Esophagus muscularis mucosa (tissue), 4 donors: Measurements from ENCODE around the gene SSPN. TPM values are rescaled to one million over a fixed set of nuclear protein-coding genes. Genes with fewer than 3 reads are reported as not detected.

Source experiments
- DNase-seq: peaks from one replicate; pipeline ENCODE4 v3.0.0-alpha.2; 2017; ENCODE audit errors: extremely low spot score
- H3K27ac ChIP-seq, 4 donors: fragments of 200-600 bp; sonication (generic); replicated peaks in 1 of 4; 1 replicate in 3 of 4; 2 replicates in 1 of 4; pipeline ENCODE4 v1.5.1; 2016 to 2019; ENCODE audit warnings: mild to moderate bottlenecking in 1 of 4
- H3K27me3 ChIP-seq, 4 donors: fragments of 200-600 bp; sonication (generic); one replicate each; pipeline versions ENCODE4 v1.5.1 to v1.6.0; 2016 to 2019
- H3K36me3 ChIP-seq, 4 donors: fragments of 200-600 bp; sonication (generic); one replicate each; pipeline ENCODE4 v1.5.1; 2016 to 2019
- H3K4me1 ChIP-seq, 4 donors: fragments of 200-600 bp; sonication (generic); one replicate each; pipeline ENCODE4 v1.5.1; 2016 to 2019
- H3K4me3 ChIP-seq, 4 donors: fragments of 200-600 bp; sonication (generic); 1 replicate in 2 of 4; 2 replicates in 2 of 4; pipeline ENCODE4 v1.5.1; 2016 to 2019; ENCODE audit warnings: mild to moderate bottlenecking in 4 of 4, moderate library complexity in 1 of 4
- H3K9me3 ChIP-seq, 4 donors: fragments of 200-600 bp; sonication (generic); 1 replicate in 3 of 4; 2 replicates in 1 of 4; pipeline ENCODE4 v1.5.1; 2016 to 2019
- EP300 ChIP-seq: sonication (generic); formaldehyde crosslinking; IDR thresholded peaks from one replicate; pipeline ENCODE4 v1.6.1; 2017; ENCODE audit warnings: antibody characterized with exemption
- POLR2A ChIP-seq: fragments of 450-650 bp; IDR thresholded peaks from one replicate; pipeline ENCODE4 v1.6.1; 2017; ENCODE audit warnings: antibody characterized with exemption, moderate library complexity, mild to moderate bottlenecking, low read depth
- POLR2AphosphoS5 ChIP-seq, 2 donors: sonication (generic); formaldehyde crosslinking; IDR thresholded peaks; one replicate each; pipeline ENCODE4 v1.6.1; 2017; ENCODE audit warnings: antibody characterized with exemption in 2 of 2
- WGBS: methylation state at CpG from one replicate; pipeline ENCODE4 v1.1.5; 2018; 5-methylcytosine and 5-hydroxymethylcytosine counted together
- intact Hi-C: fragments of 100-400 bp; cut with DNase I; formaldehyde crosslinking; loops from one replicate; pipeline ENCODE4 v1.15.1; 2023
- total RNA-seq, 4 donors: library from RNA; depleted of rRNA; stranded (reverse); fragments of >200 nt; gene quantifications; one replicate each; pipeline versions ENCODE4 v1.1.0 to v1.2.1, GENCODE V29; 2016
- TF ChIP-seq, protein P1 (sequence below), 3 experiments: fragments of 200-600 bp in 2 of 3; fragments of 450-650 bp in 1 of 3; sonication (generic) in 2 of 3; IDR thresholded peaks; one replicate each; pipeline ENCODE4 v1.5.1; 2017 to 2019; ENCODE audit warnings: antibody characterized with exemption in 3 of 3, mild to moderate bottlenecking in 2 of 3, moderate library complexity in 1 of 3

SSPN gene, protein sequence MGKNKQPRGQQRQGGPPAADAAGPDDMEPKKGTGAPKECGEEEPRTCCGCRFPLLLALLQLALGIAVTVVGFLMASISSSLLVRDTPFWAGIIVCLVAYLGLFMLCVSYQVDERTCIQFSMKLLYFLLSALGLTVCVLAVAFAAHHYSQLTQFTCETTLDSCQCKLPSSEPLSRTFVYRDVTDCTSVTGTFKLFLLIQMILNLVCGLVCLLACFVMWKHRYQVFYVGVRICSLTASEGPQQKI
- 10 to 100 TPM; 36.4 to 81.8 (median 64.9) TPM for total RNA-seq

DNA sequence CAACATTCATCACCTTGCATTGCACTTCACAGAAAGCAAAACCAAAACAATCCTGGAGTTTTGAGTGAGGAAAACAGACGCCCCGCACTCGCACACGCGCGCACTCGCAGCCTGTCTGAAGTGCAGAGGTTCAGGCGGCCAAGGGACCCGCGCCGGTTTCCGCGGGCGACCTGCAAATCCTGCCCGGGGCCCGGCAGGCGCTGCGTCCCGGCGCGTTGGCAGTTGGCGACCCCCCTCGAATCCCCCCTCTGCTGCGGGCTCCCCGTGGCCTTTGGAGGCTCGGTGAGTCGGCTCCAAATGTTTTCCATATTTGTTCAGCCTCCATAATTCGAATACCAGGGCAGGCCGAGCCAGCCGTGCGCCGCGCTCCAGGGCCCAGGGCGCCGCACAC is at the start of gene SSPN:
Gene SSPN, plus strand, starts transcription at position 324 of the 391 bp plus-strand sequence. CDS start 100 bp downstream, outside the sequence.
- no peak for TF ChIP-seq EP300
- TF ChIP-seq POLR2AphosphoS5 (IDR thresholded peaks at IDR 0.05), result peak in 1 of 2 donors; percentile 58

DNA sequence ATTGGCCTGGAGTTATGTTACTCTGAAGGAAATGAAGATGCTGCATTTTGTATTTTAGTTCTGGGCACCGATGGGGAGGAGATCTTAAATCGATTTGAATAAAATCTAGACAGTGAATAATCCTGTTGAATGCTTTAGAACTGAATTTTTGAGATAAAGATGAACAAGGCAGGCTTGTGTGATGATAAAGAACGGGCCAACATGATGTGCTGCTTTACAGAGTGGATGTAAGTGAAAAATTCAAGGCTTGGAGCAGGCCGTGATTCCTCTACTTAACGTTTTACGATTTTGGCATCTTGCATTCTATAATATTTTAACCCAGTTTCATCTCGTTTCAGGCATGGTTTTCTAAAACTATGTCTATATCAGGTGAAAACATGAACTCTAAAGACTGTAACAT is 47.1 kb upstream of the SSPN start:
- DNase-seq, result no peak

More for the DNA sequence above, at the start of gene SSPN:
- Histone ChIP-seq H3K4me3 (peak within 1 kb of the TSS; percentile 65 to 83 (median 73)), H3K36me3 (no peaks in the 10 kb centered on the region), H3K4me1 (peaks cover 32 to 47% (median 44%) of the 10 kb centered on the region in 4 donors), H3K27me3 (no peaks in the 10 kb centered on the region), H3K27ac (peak within 1 kb of the TSS; percentile 89 to 97 (median 94)), H3K9me3 (no peaks in the 10 kb centered on the region)
- intact Hi-C loops, result loop anchor here (5.0 kb wide), 1 partner anchor 73 kb away; no protein-coding TSS in a partner anchor
- no peak for DNase-seq
- 1% methylated on average over 18 of the region's 35 CpGs for WGBS

DNA sequence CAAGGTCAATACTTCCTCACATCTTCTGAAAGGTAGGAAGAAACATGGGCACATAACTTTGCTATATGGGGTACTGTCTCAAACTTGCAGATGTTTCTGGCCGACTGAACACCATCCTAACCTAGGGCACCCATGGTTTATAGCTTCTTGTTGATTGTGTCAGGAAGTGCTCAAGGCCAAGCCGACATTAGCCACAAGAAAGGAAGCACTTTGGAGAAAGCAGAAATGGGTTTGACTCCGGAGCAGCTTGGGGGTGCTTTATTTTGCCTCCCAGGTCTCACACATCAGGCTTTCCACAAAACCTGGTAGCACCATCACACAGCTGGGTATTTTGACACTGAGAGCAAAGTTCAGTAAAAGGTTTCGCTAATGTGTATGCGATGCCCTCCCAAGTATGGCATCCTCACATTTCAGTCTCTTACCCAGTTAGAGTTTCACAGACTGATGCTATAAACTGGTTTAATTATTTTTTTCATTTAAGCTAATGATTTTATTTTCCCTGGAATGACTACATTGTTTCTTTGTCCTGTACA is 45.3 kb upstream of the SSPN start:
- Histone ChIP-seq H3K36me3 (no peaks in the 10 kb centered on the region), H3K4me3 (no peak overlapping the region), H3K9me3 (no peaks in the 10 kb centered on the region), H3K27me3 (no peaks in the 10 kb centered on the region), H3K4me1 (peaks cover 24 to 38% (median 36%) of the 10 kb centered on the region in 4 donors), H3K27ac (peak overlapping the region in 3 of 4 donors; percentile 3 to 78 (median 64))
- WGBS, result 61% methylated on average over 5 of the region's 5 CpGs
- TF ChIP-seq POLR2AphosphoS5 (IDR thresholded peaks at IDR 0.05) (no peak), POLR2A (no peak), EP300 (no peak)
- TF ChIP-seq, protein P1, sequence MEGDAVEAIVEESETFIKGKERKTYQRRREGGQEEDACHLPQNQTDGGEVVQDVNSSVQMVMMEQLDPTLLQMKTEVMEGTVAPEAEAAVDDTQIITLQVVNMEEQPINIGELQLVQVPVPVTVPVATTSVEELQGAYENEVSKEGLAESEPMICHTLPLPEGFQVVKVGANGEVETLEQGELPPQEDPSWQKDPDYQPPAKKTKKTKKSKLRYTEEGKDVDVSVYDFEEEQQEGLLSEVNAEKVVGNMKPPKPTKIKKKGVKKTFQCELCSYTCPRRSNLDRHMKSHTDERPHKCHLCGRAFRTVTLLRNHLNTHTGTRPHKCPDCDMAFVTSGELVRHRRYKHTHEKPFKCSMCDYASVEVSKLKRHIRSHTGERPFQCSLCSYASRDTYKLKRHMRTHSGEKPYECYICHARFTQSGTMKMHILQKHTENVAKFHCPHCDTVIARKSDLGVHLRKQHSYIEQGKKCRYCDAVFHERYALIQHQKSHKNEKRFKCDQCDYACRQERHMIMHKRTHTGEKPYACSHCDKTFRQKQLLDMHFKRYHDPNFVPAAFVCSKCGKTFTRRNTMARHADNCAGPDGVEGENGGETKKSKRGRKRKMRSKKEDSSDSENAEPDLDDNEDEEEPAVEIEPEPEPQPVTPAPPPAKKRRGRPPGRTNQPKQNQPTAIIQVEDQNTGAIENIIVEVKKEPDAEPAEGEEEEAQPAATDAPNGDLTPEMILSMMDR (IDR thresholded peaks at IDR 0.05), result no peak
- no peak for DNase-seq
- intact Hi-C loops, result no loop called here

More for the DNA sequence above, 47.1 kb upstream of the SSPN start:
- Histone ChIP-seq H3K27me3 (no peaks in the 10 kb centered on the region), H3K36me3 (no peaks in the 10 kb centered on the region), H3K27ac (no peak overlapping the region), H3K9me3 (no peaks in the 10 kb centered on the region), H3K4me3 (no peak overlapping the region), H3K4me1 (peaks cover 17 to 28% (median 26%) of the 10 kb centered on the region in 4 donors)
- intact Hi-C loops, result no loop called here
- TF ChIP-seq POLR2A (no peak), POLR2AphosphoS5 (IDR thresholded peaks at IDR 0.05) (no peak), EP300 (no peak)
- TF ChIP-seq, protein P1 (IDR thresholded peaks at IDR 0.05), result no peak
- 91% methylated on average over 7 of the region's 7 CpGs for WGBS

DNA sequence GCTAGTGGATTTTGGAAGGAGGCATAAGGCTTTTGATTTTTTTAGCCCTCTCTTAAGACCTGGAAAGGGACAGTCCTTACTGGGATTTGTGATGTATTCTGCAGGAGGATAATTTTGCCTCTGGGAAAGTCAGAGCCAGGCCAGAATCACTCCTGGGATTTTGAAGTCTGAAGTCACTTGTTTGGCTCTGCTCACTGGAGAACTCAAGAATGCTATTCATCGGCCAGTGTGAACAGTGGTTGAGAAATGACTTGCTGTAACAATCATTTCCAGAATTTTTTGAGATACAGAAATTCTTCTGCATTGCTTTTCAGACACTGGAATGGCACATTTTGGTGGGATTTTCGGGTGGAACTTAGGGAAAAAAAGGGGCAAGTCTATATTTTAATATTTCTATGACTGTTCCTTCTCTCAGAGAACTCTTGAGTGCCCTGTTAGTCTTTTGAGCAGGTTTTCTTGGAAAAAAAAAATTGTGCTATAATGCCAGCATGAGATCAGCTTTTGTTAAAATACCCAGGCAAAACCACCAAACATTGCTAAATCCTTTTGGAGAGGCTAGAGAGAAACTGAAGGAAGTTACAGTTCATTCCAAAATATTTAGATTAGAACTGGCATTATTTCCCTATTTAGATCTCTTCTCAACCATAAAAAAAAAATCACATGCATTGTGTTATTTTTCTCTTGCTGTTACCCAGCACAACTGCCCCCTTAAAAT is 44.5 kb upstream of the SSPN start:
- Histone ChIP-seq H3K4me3 (no peak overlapping the region), H3K27me3 (no peaks in the 10 kb centered on the region), H3K4me1 (peaks cover 24 to 38% (median 36%) of the 10 kb centered on the region in 4 donors), H3K9me3 (no peaks in the 10 kb centered on the region), H3K36me3 (no peaks in the 10 kb centered on the region), H3K27ac (peak overlapping the region; percentile 32 to 78 (median 68))
- TF ChIP-seq, protein P1 (IDR thresholded peaks at IDR 0.05), result no peak
- TF ChIP-seq POLR2AphosphoS5 (IDR thresholded peaks at IDR 0.05), result peak; percentile 44 to 46
- WGBS, result 21% methylated on average over 2 of the region's 2 CpGs
- DNase-seq, result no peak
- intact Hi-C loops, result no loop called here

DNA sequence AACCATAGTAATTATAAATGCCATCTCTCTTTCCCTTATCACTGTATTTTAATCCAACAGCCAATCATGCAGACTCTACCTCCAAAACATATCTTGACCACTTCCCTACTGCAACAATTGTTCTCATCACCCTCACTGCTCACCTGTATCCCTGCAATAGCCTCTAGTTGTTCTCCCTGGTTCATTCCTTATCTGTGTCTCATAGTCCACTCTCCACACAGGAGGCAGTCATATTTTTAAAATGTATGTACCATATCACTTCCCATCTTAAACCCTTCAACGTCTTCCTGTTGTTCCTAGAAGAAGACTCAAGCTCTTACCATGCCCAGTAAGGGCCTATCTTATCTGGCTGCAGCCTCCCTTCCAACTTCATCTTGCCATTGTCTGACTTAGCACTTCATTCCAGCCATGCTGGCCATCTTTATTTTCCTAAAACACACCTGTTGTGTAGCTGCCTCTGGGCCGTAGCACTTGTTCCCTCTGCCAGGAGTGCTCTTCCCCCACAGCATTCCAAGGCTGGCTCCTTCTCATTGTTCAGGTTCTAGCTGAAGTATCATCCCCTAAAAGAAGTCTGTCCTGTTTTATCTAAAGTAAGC is 42.8 kb upstream of the SSPN start:
- no peaks in the 10 kb centered on the region for H3K27me3 ChIP-seq
- H3K9me3 ChIP-seq, result no peaks in the 10 kb centered on the region
- H3K4me3 ChIP-seq, result no peak overlapping the region
- DNase-seq, result no peak
- no peaks in the 10 kb centered on the region for H3K36me3 ChIP-seq
- peak overlapping the region; percentile 36 to 59 (median 50) for H3K27ac ChIP-seq
- WGBS, result 93% methylated on average over 2 of the region's 2 CpGs
- TF ChIP-seq, protein P1 (IDR thresholded peaks at IDR 0.05), result no peak
- TF ChIP-seq POLR2AphosphoS5 (IDR thresholded peaks at IDR 0.05) (no peak), POLR2A (no peak), EP300 (no peak)
- peaks cover 24 to 38% (median 36%) of the 10 kb centered on the region in 4 donors for H3K4me1 ChIP-seq
- intact Hi-C loops, result no loop called here
